Measurements from ENCODE around the gene SCEL.

The SCEL gene

DNA sequence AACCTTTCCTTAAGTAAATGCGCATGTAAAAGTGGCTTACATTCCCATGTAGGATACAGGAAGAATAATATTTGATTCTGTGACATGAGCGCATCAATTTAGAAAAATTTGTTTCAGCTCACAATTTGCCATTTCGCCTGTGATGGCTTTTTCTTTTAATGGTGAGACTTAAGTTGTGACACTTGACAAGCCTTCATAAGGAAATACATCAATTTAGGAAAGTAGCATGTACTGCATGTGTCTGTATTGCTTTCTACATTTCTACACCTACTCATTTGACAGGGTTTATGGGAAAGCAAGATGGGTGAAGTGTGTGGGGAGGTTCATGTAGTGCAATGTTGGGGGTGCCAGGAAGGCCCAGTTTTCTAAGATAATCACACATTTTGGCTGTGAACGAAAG lies 12.1 kb upstream of the SCEL start:
- H3K27ac Mint-ChIP-seq, result no peak overlapping the region
- TF ChIP-seq, protein P1, sequence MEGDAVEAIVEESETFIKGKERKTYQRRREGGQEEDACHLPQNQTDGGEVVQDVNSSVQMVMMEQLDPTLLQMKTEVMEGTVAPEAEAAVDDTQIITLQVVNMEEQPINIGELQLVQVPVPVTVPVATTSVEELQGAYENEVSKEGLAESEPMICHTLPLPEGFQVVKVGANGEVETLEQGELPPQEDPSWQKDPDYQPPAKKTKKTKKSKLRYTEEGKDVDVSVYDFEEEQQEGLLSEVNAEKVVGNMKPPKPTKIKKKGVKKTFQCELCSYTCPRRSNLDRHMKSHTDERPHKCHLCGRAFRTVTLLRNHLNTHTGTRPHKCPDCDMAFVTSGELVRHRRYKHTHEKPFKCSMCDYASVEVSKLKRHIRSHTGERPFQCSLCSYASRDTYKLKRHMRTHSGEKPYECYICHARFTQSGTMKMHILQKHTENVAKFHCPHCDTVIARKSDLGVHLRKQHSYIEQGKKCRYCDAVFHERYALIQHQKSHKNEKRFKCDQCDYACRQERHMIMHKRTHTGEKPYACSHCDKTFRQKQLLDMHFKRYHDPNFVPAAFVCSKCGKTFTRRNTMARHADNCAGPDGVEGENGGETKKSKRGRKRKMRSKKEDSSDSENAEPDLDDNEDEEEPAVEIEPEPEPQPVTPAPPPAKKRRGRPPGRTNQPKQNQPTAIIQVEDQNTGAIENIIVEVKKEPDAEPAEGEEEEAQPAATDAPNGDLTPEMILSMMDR (IDR thresholded peaks at IDR 0.05; ENCODE audit: unreplicated experiment in 3 of 3), result no peak

DNA sequence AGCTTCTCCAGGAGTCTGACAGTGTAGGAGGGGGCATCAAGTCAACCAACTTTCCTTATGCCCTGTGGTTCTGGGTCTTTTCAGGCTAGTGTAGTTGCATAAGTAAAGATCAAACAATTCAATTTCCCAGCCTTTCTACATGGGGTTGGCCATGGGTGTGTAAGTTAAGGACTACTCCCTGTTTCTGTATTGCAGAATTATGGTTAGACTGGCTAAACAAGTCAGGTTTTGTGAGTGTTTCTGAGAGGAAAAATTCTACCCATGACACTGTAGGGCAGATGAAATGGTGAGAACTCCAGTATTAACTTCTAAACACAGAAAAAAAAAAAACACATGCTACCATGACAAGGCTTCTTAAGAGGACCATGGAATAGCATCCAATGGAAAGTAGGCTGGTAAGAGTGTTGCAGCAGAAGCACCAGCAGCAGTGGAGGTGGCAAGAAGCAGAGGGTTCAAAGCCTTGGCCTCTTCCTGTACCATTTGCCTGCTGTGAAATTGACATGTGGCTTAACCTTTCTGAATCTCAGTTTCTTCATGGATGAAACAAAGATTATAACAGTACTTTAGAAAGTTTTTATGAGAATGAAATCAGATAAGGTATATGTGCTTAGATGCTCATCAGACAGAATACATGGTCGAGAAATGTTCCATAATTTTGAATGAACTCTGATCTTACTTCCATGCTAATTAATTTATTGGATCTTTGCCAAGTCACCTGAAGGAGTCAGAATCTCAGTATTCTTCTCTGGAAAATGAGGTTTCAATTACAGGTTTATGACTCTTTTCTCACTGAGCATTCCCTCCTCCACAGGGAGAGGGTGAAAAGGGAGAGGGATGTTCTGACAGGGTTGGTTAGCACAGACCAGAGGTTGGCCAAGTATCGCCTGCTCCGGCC lies 11.4 kb upstream of the SCEL start:
- Mint-ChIP-seq H3K36me3 (ENCODE audit: low read depth) (no peaks in the 10 kb centered on the region), H3K27me3 (ENCODE audit: low read depth) (peaks cover 4% of the 10 kb centered on the region), H3K9me3 (no peaks in the 10 kb centered on the region), H3K4me1 (peaks cover 4% of the 10 kb centered on the region), H3K4me3 (no peak overlapping the region), H3K27ac (no peak overlapping the region)
- TF ChIP-seq, protein P1 (IDR thresholded peaks at IDR 0.05; ENCODE audit: unreplicated experiment in 3 of 3), result no peak

More for the DNA sequence above, 12.1 kb upstream of the SCEL start:
- no peaks in the 10 kb centered on the region for H3K36me3 Mint-ChIP-seq (ENCODE audit: low read depth)
- no peaks in the 10 kb centered on the region for H3K9me3 Mint-ChIP-seq
- H3K4me1 Mint-ChIP-seq, result no peaks in the 10 kb centered on the region
- H3K4me3 Mint-ChIP-seq, result no peak overlapping the region
- H3K27me3 Mint-ChIP-seq (ENCODE audit: low read depth), result no peaks in the 10 kb centered on the region

DNA sequence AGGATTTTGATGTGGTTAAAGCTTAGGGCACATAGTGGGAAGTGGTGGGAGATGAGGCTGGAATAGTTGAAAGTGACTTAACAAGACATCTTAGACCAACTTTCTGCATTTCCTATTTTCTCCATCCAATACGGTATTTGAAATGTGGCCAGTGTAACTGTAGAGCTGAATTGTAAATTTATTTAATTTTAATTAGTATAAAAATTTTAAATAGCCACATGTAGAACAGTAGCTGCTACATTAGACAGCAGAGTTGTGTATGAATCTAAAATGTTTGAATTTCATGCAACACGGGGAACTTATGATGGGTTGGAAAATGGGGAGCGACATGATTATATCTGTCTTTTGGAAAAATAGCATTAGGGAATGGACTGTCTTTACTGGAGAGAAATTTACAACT lies 7.1 kb upstream of the SCEL start:
- peaks cover 5% of the 10 kb centered on the region for H3K27me3 Mint-ChIP-seq (ENCODE audit: low read depth)
- no peaks in the 10 kb centered on the region for H3K36me3 Mint-ChIP-seq (ENCODE audit: low read depth)
- peaks cover 4% of the 10 kb centered on the region for H3K4me1 Mint-ChIP-seq
- no peak overlapping the region for H3K4me3 Mint-ChIP-seq
- H3K9me3 Mint-ChIP-seq, result no peaks in the 10 kb centered on the region
- H3K27ac Mint-ChIP-seq, result no peak overlapping the region
- TF ChIP-seq, protein P1 (IDR thresholded peaks at IDR 0.05; ENCODE audit: unreplicated experiment in 3 of 3), result no peak

DNA sequence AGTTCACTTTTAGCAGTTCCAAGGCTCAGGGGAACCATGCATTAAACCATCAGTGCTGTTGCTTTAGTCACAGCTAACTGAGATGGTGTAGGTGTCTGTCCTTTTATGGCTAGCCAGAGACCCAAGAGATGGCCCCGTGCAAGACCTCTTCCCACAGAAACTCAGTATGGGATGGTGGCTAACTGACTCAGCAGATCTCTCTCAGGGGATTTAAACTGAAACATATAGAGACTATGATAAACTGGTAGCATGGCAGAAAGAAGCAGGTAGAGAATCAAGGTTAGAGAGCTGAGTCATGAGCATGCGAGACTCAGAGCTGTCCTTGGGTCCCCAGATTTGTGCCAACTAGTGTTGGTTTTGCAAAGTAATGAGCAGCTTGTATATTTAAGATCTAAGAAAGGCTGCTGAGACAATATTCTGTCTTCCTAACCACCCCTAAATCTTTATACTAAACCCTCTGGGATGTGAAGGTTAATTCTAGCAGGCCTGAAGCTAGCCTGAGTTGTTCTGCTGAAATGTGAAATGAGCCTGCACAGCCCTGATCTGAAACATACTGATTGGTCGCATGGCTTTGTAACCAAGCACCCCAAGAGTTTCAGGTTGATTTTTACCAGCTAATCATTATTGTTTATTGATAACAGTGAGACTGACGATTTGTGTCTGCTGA lies 6.5 kb upstream of the SCEL start:
- H3K27me3 Mint-ChIP-seq (ENCODE audit: low read depth), result peaks cover 5% of the 10 kb centered on the region
- H3K36me3 Mint-ChIP-seq (ENCODE audit: low read depth), result no peaks in the 10 kb centered on the region
- H3K27ac Mint-ChIP-seq, result no peak overlapping the region
- TF ChIP-seq, protein P1 (IDR thresholded peaks at IDR 0.05; ENCODE audit: unreplicated experiment in 3 of 3), result no peak
- H3K4me1 Mint-ChIP-seq, result peaks cover 4% of the 10 kb centered on the region
- no peaks in the 10 kb centered on the region for H3K9me3 Mint-ChIP-seq
- no peak overlapping the region for H3K4me3 Mint-ChIP-seq

DNA sequence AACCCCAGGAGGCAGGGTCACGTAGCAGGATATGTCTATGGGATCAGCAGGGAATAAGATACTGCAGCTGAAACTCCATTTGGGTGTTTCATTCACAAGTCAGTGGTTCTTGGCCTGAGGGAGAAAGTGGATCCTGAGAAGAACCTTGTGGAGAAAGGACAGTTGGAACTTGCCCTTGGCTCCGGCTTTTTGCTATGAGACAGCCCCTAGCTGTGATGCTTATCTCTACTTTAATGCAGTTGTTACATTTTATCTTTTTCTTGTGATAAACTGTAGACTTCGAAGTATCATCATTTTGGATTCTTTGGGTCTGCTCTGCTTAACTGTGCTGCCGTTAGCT lies 6.0 kb upstream of the SCEL start:
- Mint-ChIP-seq H3K36me3 (ENCODE audit: low read depth) (no peaks in the 10 kb centered on the region), H3K4me1 (peaks cover 4% of the 10 kb centered on the region), H3K9me3 (no peaks in the 10 kb centered on the region), H3K27ac (no peak overlapping the region), H3K27me3 (ENCODE audit: low read depth) (peaks cover 5% of the 10 kb centered on the region), H3K4me3 (no peak overlapping the region)
- TF ChIP-seq, protein P1 (IDR thresholded peaks at IDR 0.05; ENCODE audit: unreplicated experiment in 3 of 3), result no peak
